Forelimb muscle (tissue), 1 donor: ENCODE measurements around the gene MYD88. TPM values are rescaled to one million over a fixed set of nuclear protein-coding genes. Genes with fewer than 3 reads are reported as not detected.
"Not testable (repeated sequence)": the region's sequence is repeated elsewhere in the genome, so short reads cannot be mapped to it uniquely, and the experiment has no call there.

ENCODE experiments used
- DNase-seq: peaks from one replicate; pipeline ENCODE4 v3.0.0-alpha.2; 2013; ENCODE audit warnings: low read depth
- polyA plus RNA-seq: library from polyadenylated mRNA; unstranded; fragments of 120-200 nt; gene quantifications from one replicate; pipeline ENCODE4 v1.2.1, GENCODE V29; 2013; ENCODE audit not compliant: insufficient read length

Gene MYD88
- polyA plus RNA-seq, 1 donor, result 17.3 TPM

- DNase-seq, result no peak
These were observed 12.2 kb upstream of the MYD88 start for GRCh38 chr3:38126121-38126892.

- no peak for DNase-seq
These were observed 10.7 kb upstream of the MYD88 start for GRCh38 chr3:38127611-38128302.

- no peak for DNase-seq
These were observed 10.2 kb upstream of the MYD88 start for GRCh38 chr3:38128303-38128655.

- no peak for DNase-seq
These were observed 9.4 kb upstream of the MYD88 start for GRCh38 chr3:38129058-38129457.

- DNase-seq, result no peak
These were observed 7.8 kb upstream of the MYD88 start for GRCh38 chr3:38130631-38131065.

- DNase-seq, result no peak
These were observed 6.7 kb upstream of the MYD88 start for GRCh38 chr3:38131621-38132369.

- DNase-seq, result no peak
These were observed 5.3 kb upstream of the MYD88 start for GRCh38 chr3:38133209-38133556.

- DNase-seq, result no peak
These were observed 4.7 kb upstream of the MYD88 start for GRCh38 chr3:38133557-38134405.

- DNase-seq, result not testable (repeated sequence)
These were observed 3.8 kb upstream of the MYD88 start for GRCh38 chr3:38134517-38135143.

- DNase-seq, result not testable (repeated sequence)
These were observed 2.7 kb upstream of the MYD88 start for GRCh38 chr3:38135621-38136277.

- DNase-seq, result no peak
These were observed 2.1 kb upstream of the MYD88 start for GRCh38 chr3:38136393-38136776.

GRCh38 chr3:38136777-38137614, 1.5 kb upstream of the MYD88 start, which contains the start of gene ACAA1:
Gene ACAA1, minus strand, starts transcription at chr3:38137127. Its CDS starts 92 bp downstream, at chr3:38137035.
- peak; percentile 97 for DNase-seq

- DNase-seq, result no peak
These were observed 679 bp upstream of the MYD88 start for GRCh38 chr3:38137615-38138348.

GRCh38 chr3:38139191-38139590, 730 bp downstream of the MYD88 start:
- no peak for DNase-seq

- DNase-seq, result no peak
These were observed 1.2 kb downstream of the MYD88 start for GRCh38 chr3:38139652-38140051.

- DNase-seq, result no peak
These were observed 2.1 kb downstream of the MYD88 start for GRCh38 chr3:38140326-38141172.

- DNase-seq, result no peak
These were observed 2.9 kb downstream of the MYD88 start for GRCh38 chr3:38141173-38141951.
